Effector memory CD4-positive, alpha-beta T cell (primary cell): ENCODE results near the gene USP6NL.

Source experiments
- DNase-seq, 3 donors: peaks; one replicate each; pipeline ENCODE4 v3.0.0-alpha.2; 2020
- H3K27ac ChIP-seq: 2 replicates; pipeline ENCODE4 v1.7.0; 2013; ENCODE audit warnings: mild to moderate bottlenecking, low read length, moderate library complexity; ENCODE audit not compliant: insufficient read depth, poor library complexity, severe bottlenecking
- H3K27me3 ChIP-seq: replicated peaks from 2 replicates; pipeline ENCODE4 v1.7.0; 2013; ENCODE audit warnings: mild to moderate bottlenecking, low read length; ENCODE audit not compliant: insufficient read depth, control insufficient read depth, poor library complexity, severe bottlenecking
- H3K36me3 ChIP-seq: 2 replicates; pipeline ENCODE4 v1.7.0; 2013; ENCODE audit warnings: mild to moderate bottlenecking, low read length, moderate library complexity; ENCODE audit not compliant: control insufficient read depth, insufficient read depth
- H3K4me1 ChIP-seq: 2 replicates; pipeline ENCODE4 v1.7.0; 2013; ENCODE audit warnings: low read length, mild to moderate bottlenecking; ENCODE audit not compliant: control insufficient read depth, insufficient read depth, poor library complexity, severe bottlenecking
- H3K4me3 ChIP-seq: 2 replicates; pipeline ENCODE4 v1.7.0; 2013; ENCODE audit warnings: low read length, low read depth, mild to moderate bottlenecking; ENCODE audit not compliant: insufficient read depth, poor library complexity, severe bottlenecking
- H3K9me3 ChIP-seq: 2 replicates; pipeline ENCODE4 v1.7.0; 2013; ENCODE audit warnings: mild to moderate bottlenecking, low read length, moderate library complexity; ENCODE audit not compliant: control insufficient read depth

Gene USP6NL

DNA sequence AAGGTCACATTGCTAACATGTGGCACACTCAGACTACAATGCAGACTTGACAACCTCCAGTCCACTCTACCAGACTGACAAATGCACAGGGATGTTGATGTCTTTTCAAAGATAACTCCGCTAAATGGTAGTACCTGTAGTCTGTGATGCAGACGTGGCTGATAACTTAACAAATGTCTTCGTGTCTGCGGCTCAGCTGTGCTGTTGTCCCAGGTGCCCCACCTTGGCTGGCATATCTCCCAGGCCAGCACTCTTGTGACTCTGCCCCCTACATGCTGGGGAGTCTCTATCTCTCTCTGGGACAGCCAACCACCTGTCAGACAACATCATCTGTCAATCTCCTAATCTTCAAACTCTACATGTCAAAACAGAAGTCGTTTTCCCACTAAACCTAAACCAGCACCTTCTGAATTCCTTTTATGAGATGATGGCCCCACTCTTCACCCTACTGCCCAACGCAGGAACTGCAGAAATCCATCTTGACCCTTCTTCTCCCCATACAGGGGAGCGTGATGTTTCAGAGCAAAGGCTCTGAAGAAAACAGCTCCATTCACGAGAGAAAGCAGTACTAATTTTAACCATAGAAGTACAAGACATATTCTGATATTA is 156.4 kb downstream of the USP6NL start:
- H3K4me3 ChIP-seq, result no peak overlapping the region

DNA sequence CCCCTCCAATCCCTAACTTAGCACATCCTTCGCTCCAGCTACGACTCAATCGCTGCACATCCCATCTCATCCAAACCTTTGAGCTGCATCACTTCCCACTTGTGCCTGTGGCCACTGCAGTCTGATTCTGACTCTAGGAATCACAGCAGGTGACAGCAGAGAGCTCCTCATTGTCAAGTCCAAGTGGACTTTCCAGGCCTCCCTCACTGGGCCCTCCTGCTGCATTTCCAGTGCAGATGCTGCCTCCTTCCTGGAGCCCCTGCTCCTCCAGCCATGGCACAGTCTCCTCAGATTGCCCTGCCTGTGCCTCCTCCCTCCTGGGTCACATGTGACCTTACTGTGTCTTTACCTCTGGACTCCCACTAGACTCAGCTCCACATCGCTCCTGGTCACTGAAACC is 157.3 kb downstream of the USP6NL start:
- no peak for DNase-seq
- no peaks in the 10 kb centered on the region for H3K4me1 ChIP-seq
- no peaks in the 10 kb centered on the region for H3K9me3 ChIP-seq
- no peaks in the 10 kb centered on the region for H3K36me3 ChIP-seq
- H3K27me3 ChIP-seq, result no peaks in the 10 kb centered on the region
- H3K4me3 ChIP-seq, result no peak overlapping the region
- no peak overlapping the region for H3K27ac ChIP-seq

More for the DNA sequence above, 156.4 kb downstream of the USP6NL start:
- no peaks in the 10 kb centered on the region for H3K27me3 ChIP-seq
- no peaks in the 10 kb centered on the region for H3K36me3 ChIP-seq
- H3K9me3 ChIP-seq, result no peaks in the 10 kb centered on the region
- H3K4me1 ChIP-seq, result no peaks in the 10 kb centered on the region
- H3K27ac ChIP-seq, result no peak overlapping the region
- no peak for DNase-seq

DNA sequence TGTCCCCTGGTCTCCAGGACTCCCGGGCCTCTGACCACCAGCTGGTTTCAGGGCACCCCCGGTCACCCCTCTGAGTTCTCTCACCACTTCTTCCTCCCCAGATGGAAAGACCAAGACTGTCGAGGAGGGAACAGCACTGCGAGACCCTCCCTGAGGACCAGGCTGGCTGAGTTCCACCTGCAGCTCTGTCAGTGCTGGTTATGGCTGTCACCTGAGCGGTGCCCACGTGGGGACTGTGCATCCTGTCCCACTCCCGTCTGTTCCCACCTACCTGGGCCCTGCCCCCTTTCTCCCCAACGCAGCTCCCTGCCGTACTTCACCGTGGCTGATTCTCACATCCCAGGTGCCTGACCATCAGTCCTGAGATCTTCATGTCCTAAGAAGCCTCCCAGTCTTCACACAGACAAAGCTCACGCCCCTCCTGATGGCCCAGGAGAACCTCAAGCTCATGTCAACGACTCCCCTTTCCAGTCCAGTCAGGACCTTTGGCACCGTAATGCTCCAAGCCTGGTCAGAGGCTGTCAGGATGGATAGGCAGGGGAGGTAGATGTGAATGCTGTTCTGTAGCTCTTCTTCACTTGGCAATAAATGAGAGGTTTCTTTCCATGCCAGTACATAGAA is 159.7 kb downstream of the USP6NL start:
- H3K4me1 ChIP-seq, result no peaks in the 10 kb centered on the region
- no peak overlapping the region for H3K4me3 ChIP-seq
- H3K27ac ChIP-seq, result no peak overlapping the region
- no peaks in the 10 kb centered on the region for H3K9me3 ChIP-seq
- no peaks in the 10 kb centered on the region for H3K27me3 ChIP-seq
- H3K36me3 ChIP-seq, result no peaks in the 10 kb centered on the region
- DNase-seq, result no peak

DNA sequence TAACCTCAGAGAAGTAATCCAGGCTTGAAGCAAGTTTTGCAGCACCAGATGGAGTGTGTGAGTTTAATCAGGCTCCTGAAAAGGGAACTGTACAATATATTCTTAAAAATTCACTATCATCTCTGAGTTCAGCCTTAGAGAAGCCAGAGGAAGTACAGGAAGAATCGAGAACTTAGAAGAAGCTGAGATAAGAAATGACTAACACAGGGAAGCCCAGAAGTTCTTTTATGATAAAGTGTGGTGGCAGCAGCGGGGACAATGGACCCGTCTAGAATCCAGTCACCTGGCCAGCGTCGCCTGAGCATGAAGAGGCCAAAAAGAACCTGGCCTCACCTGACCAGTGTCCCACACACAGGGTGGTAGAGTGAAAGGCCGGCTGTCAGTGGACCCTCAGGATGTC is 161.0 kb downstream of the USP6NL start:
- H3K27ac ChIP-seq, result no peak overlapping the region
- no peaks in the 10 kb centered on the region for H3K27me3 ChIP-seq
- no peaks in the 10 kb centered on the region for H3K4me1 ChIP-seq
- DNase-seq, result no peak
- H3K36me3 ChIP-seq, result no peaks in the 10 kb centered on the region
- no peaks in the 10 kb centered on the region for H3K9me3 ChIP-seq
- no peak overlapping the region for H3K4me3 ChIP-seq

DNA sequence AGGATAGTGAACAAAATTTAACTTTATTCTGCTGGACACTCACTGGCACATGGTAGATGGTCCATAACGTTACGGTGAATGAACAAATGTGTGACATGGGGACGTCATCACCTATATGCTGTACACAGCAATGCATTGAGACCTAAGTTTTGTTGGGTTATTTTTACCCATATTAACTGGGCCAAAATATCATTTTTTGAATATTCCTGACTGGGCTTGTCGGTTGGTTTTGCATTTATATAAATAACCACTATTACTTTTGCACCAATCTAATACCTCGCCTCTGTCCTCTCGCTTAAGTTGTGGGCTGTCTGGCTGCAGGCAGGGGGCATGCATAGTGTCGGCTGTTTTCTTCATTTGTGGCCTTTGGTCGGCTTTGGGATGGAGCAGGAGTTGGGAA is 161.7 kb downstream of the USP6NL start:
- H3K9me3 ChIP-seq, result no peaks in the 10 kb centered on the region
- H3K27me3 ChIP-seq, result no peaks in the 10 kb centered on the region
- no peak overlapping the region for H3K4me3 ChIP-seq
- no peak for DNase-seq
- no peaks in the 10 kb centered on the region for H3K36me3 ChIP-seq
- H3K27ac ChIP-seq, result no peak overlapping the region
- H3K4me1 ChIP-seq, result no peaks in the 10 kb centered on the region

DNA sequence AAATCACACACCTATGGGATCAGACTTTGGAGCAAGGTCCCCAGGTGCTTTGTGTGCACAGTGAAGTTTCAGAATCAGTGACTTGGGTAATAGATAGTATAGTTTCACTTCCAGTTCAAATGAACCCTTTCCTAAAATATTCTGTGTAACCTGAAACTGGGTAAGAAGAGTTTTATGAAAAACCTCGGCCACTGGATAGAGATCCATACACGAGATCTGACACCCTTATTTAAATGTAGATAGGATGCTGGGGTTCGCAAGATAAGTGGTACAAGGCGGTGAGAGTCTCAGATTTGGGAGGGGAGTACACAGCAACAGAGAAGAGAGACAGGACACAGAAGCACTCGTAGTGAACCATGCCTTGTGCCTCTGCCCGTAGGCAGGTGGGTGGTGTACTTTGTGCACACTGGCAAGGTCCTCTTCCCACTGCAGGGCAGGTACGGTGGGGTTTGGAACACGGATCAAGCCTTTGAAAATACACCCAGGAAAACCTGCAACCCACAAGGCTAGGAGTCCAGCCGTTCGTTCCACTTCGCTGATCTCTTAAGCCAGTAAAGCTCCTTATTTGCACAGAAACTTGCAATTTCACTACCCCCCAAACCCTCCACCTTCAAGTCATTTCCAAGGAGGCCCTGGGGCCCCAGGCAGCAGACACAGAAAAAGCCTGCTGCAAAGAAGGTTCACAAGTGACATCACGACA is 162.8 kb downstream of the USP6NL start:
- no peak overlapping the region for H3K4me3 ChIP-seq
- no peak overlapping the region for H3K27ac ChIP-seq
- no peaks in the 10 kb centered on the region for H3K4me1 ChIP-seq
- no peaks in the 10 kb centered on the region for H3K9me3 ChIP-seq
- no peaks in the 10 kb centered on the region for H3K27me3 ChIP-seq
- no peaks in the 10 kb centered on the region for H3K36me3 ChIP-seq
- no peak for DNase-seq

DNA sequence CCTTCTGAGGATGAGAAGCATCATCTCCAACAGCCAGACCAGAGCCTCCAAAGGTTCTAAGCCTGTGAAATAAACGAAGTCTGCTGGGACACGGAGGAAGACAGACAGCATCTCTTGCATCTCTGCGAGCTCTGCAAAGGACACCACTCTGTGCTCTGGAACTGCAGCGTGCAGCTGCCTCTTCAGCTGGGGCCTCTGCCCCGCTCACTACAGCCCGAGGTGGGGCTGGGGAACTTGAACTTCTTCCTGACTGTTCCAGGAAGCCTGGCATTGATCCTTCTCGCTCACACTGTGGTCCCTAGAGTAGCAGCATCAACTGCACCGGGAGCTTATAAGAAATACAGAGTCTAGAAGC is 163.3 kb downstream of the USP6NL start:
- H3K4me1 ChIP-seq, result no peaks in the 10 kb centered on the region

DNA sequence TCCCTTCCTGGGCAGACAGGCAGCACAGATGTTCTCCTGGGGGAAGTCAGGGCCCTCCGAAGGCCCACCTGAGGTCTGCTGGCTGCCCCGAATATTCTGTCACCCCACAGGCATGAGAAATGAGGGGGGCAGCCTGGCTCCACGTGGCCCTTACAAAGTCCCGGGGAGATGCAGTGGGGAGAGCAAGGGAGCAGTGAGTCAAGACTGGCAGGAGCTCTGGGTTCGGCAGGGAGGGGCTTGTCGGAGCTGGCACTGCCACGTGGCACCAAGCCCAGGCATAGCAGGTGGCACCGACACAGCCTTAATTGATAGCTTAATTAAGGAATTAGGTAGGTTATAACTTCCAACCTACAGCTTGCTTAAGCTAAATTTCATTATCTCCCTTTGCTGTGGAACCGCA is 163.9 kb downstream of the USP6NL start:
- Histone ChIP-seq H3K27ac (no peak overlapping the region), H3K27me3 (no peaks in the 10 kb centered on the region), H3K36me3 (no peaks in the 10 kb centered on the region), H3K4me3 (no peak overlapping the region), H3K4me1 (no peaks in the 10 kb centered on the region), H3K9me3 (no peaks in the 10 kb centered on the region)
- DNase-seq, result no peak

More for the DNA sequence above, 163.3 kb downstream of the USP6NL start:
- Histone ChIP-seq H3K27me3 (no peaks in the 10 kb centered on the region), H3K27ac (no peak overlapping the region), H3K4me3 (no peak overlapping the region), H3K9me3 (no peaks in the 10 kb centered on the region), H3K36me3 (no peaks in the 10 kb centered on the region)
- no peak for DNase-seq

DNA sequence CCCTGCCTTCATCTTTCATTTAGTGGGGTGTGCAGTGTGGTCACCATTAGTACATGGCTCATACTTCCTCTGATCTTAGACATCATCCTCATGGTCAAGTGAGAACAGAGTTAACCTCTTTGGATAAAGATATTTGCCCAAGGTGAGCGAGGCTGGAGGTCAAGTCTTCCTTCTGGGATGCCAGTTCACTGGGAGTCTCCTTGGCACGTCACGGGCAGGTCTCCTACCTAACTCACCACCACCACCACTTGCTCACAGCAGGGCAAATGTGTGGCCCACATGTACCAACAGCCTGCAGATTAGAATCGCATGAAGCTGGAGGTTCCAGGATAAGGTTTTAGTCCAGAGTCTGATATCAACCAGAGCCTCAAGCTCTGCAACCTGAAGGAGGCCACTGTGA is 164.6 kb downstream of the USP6NL start:
- Histone ChIP-seq H3K9me3 (no peaks in the 10 kb centered on the region), H3K27ac (no peak overlapping the region), H3K27me3 (no peaks in the 10 kb centered on the region), H3K4me3 (no peak overlapping the region), H3K36me3 (no peaks in the 10 kb centered on the region), H3K4me1 (no peaks in the 10 kb centered on the region)
- DNase-seq, result no peak

DNA sequence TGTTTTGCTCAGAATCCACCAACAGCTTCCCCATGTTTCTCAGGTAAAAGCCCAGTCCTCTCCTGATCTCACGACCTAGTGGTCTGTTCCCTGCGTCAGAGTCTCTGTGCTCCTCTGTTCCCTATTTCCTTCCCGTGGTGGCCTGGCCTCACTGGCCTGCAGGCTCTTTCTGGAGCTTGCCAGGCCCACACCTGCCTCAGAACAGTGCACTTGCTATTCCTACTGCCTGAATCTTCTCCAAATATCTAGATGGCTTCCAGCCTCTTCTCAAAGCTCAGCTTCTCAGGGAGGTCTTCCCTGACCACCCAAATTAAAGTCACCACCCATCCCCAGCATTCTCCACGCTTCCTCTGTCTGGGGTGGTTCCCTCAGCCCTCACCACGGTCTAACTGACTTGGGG is 165.3 kb downstream of the USP6NL start:
- Histone ChIP-seq H3K36me3 (no peaks in the 10 kb centered on the region), H3K4me1 (no peaks in the 10 kb centered on the region), H3K4me3 (no peak overlapping the region), H3K27me3 (no peaks in the 10 kb centered on the region), H3K9me3 (no peaks in the 10 kb centered on the region), H3K27ac (no peak overlapping the region)
- DNase-seq, result no peak
